GM12878 (cell line): ENCODE results near the gene MICB. TPM values are rescaled to one million over a fixed set of nuclear protein-coding genes. Genes with fewer than 3 reads are reported as not detected.

Experiments used
- ATAC-seq: fragments of 200-7000 bp; cut with Tn5 transposase; 3 replicates; pipeline ENCODE4 v1.9.1; 2020; ENCODE audit warnings: mild to moderate bottlenecking, moderate library complexity
- BruUV-seq: library from RNA; stranded (reverse); fragments of 400-500 nt; replicated peaks from 2 replicates; lab custom pipeline; 2021; lab: Mats Ljungman, UMichigan
- CTCF ChIA-PET: fragments of 300-600 bp; sonication (Branson Sonifier 250); formaldehyde crosslinking; extraction: SDS; loops from one replicate; lab custom pipeline; 2021; ENCODE audit warnings: inconsistent platforms; lab: Yijun Ruan, JAX
- POLR2A ChIA-PET: fragments of 350-600 bp; formaldehyde crosslinking; extraction: SDS; loops from one replicate; lab custom pipeline; 2021; ENCODE audit warnings: inconsistent platforms; lab: Charles Lee
- RAD21 ChIA-PET: fragments of 300-600 bp; sonication (Branson Sonifier 250); formaldehyde crosslinking; loops from one replicate; lab custom pipeline; 2023; ENCODE audit warnings: antibody characterized with exemption; ENCODE audit not compliant: unreplicated experiment; lab: Charles Lee
- SMC1A ChIA-PET: fragments of 300-600 bp; sonication (Branson Sonifier 250); formaldehyde crosslinking; loops from one replicate; lab custom pipeline; 2023; ENCODE audit not compliant: unreplicated experiment, uncharacterized antibody; lab: Charles Lee
- DNase-seq: peaks from one replicate; pipeline ENCODE4 v3.0.0-alpha.2; 2011; ENCODE audit warnings: low read depth, low spot score
- FAIRE-seq: peaks from 3 replicates; lab custom pipeline; 2011; peaks lifted over from hg19 to GRCh38; lab: Jason Lieb, UNC
- H2AFZ ChIP-seq: 2 replicates; pipeline ENCODE4 v1.6.0; 2011; ENCODE audit warnings: low read depth, low read length, control low read depth; ENCODE audit not compliant: control insufficient read depth
- H3K27ac ChIP-seq: 2 replicates; pipeline ENCODE4 v1.5.1; 2011; ENCODE audit warnings: control low read depth; ENCODE audit not compliant: control insufficient read depth, insufficient read depth
- H3K27me3 ChIP-seq, 2 experiments: replicated peaks in 1 of 2; 2 replicates each; pipeline versions ENCODE4 v1.6.0 to v1.6.1; 2011; ENCODE audit warnings: low read length in 1 of 2; ENCODE audit not compliant: control insufficient read depth in 2 of 2, insufficient read depth in 2 of 2
- H3K36me3 ChIP-seq, 2 experiments: 2 replicates each; pipeline ENCODE4 v1.5.1; 2011; ENCODE audit warnings: low read length in 1 of 2; ENCODE audit not compliant: control insufficient read depth in 2 of 2, insufficient read depth in 2 of 2
- H3K4me1 ChIP-seq: 2 replicates; pipeline ENCODE4 v1.6.1; 2011; ENCODE audit warnings: mild to moderate bottlenecking, low read length, moderate library complexity, mixed read lengths; ENCODE audit not compliant: control insufficient read depth, insufficient read depth
- H3K4me2 ChIP-seq: 2 replicates; pipeline ENCODE4 v1.6.0; 2011; ENCODE audit warnings: control low read depth; ENCODE audit not compliant: control insufficient read depth, insufficient read depth
- H3K4me3 ChIP-seq: fragments of 200-600 bp; sonication (generic); 2 replicates; pipeline ENCODE4 v1.5.1; 2016
- H3K79me2 ChIP-seq: 2 replicates; pipeline ENCODE4 v1.6.0; 2011; ENCODE audit warnings: low read length; ENCODE audit not compliant: control insufficient read depth, insufficient read depth
- H3K9ac ChIP-seq: 2 replicates; pipeline ENCODE4 v1.8.0; 2011; ENCODE audit warnings: low read length, control low read depth, mixed read lengths; ENCODE audit not compliant: control insufficient read depth, insufficient read depth
- H3K9me3 ChIP-seq: replicated peaks from 3 replicates; pipeline ENCODE4 v1.5.1; 2011; ENCODE audit warnings: mild to moderate bottlenecking, low read length; ENCODE audit not compliant: control insufficient read depth, insufficient read depth
- H4K20me1 ChIP-seq: 2 replicates; pipeline ENCODE4 v1.6.0; 2011; ENCODE audit not compliant: control insufficient read depth, insufficient read depth
- BMI1 ChIP-seq: fragments of 450-650 bp; IDR thresholded peaks from 2 replicates; pipeline ENCODE4 v1.6.1; 2016; ENCODE audit warnings: mild to moderate bottlenecking, moderate library complexity, borderline replicate concordance
- BRCA1 ChIP-seq: IDR thresholded peaks from 2 replicates; pipeline ENCODE4 v1.6.1; 2011; ENCODE audit warnings: low read depth, low read length, improper control_type of control experiment
- IKZF1 ChIP-seq: fragments of 450-650 bp; conservative IDR thresholded peaks from 2 replicates; pipeline ENCODE4 v1.6.1; 2017; ENCODE audit warnings: antibody characterized with exemption, mild to moderate bottlenecking
- JUND ChIP-seq: IDR thresholded peaks from 2 replicates; pipeline ENCODE4 v1.6.1; 2012; ENCODE audit warnings: low read depth, mild to moderate bottlenecking, low read length, improper control_type of control experiment, moderate library complexity
- NR2C1 ChIP-seq: fragments of 450-650 bp; IDR thresholded peaks from 2 replicates; pipeline ENCODE4 v1.6.1; 2017; ENCODE audit warnings: antibody characterized with exemption, mild to moderate bottlenecking, moderate library complexity
- ZNF207 ChIP-seq: fragments of 450-650 bp; IDR thresholded peaks from 2 replicates; pipeline ENCODE4 v1.6.1; 2014; ENCODE audit warnings: antibody characterized with exemption, mild to moderate bottlenecking, borderline replicate concordance
- ZNF622 ChIP-seq: fragments of 450-650 bp; IDR thresholded peaks from 2 replicates; pipeline ENCODE4 v1.6.1; 2017; ENCODE audit warnings: mild to moderate bottlenecking, inconsistent platforms
- WGBS: methylation state at CpG from one replicate; pipeline ENCODE4 v1.1.6; 2016; ENCODE audit warnings: low lambda C conversion rate; ENCODE audit not compliant: insufficient replicate concordance, insufficient coverage; ENCODE audit errors: missing lambda C conversion rate; 5-methylcytosine and 5-hydroxymethylcytosine counted together
- in situ Hi-C: fragments of 300-500 bp; cut with MboI; formaldehyde crosslinking; loops from 9 replicates; pipeline ENCODE4 v1.14.3; 2018; ENCODE audit warnings: mixed read lengths
- intact Hi-C: fragments of 100-400 bp; cut with micrococcal nuclease; formaldehyde crosslinking; loops from one replicate; pipeline ENCODE4 v1.14.2; 2022; ENCODE audit not compliant: unreplicated experiment
- polyA plus RNA-seq, 11 experiments: library from polyadenylated mRNA; depleted of rRNA in 4 of 11; unstranded in 6 of 11; stranded (reverse) in 5 of 11; fragments of >200 nt; fragmentation: Nextera tagmentation in 4 of 11; fragmentation: Illumina TruSeq in 1 of 11; extraction: Ambion mirVana in 4 of 11; extraction: Trizol in 1 of 11; gene quantifications; 1 replicate in 1 of 11; 2 replicates in 10 of 11; pipeline versions ENCODE4 v1.2.1 to v1.2.3, GENCODE V29; 2011 to 2016; ENCODE audit warnings: inconsistent platforms in 2 of 11, missing spikeins in 2 of 11, low read depth in 1 of 11
- total RNA-seq, 4 experiments: library from RNA; depleted of rRNA in 3 of 4; stranded (reverse); fragments of >200 nt in 3 of 4; fragmentation: Illumina TruSeq in 1 of 4; extraction: Trizol in 1 of 4; gene quantifications; 2 replicates each; pipeline versions ENCODE4 v1.2.1 to v1.2.3, GENCODE V29; 2013 to 2021
- TF ChIP-seq, protein P1 (sequence below): fragments of 450-650 bp; IDR thresholded peaks from 2 replicates; pipeline ENCODE4 v1.6.1; 2016; ENCODE audit warnings: mild to moderate bottlenecking

The MICB gene
- total and polyA plus RNA-seq, 10 of the 15 experiments (the other 5 are each of a cell fraction or from before 2014, with no cell fraction given): 9.0 to 37.1 (median 17.8) TPM

DNA sequence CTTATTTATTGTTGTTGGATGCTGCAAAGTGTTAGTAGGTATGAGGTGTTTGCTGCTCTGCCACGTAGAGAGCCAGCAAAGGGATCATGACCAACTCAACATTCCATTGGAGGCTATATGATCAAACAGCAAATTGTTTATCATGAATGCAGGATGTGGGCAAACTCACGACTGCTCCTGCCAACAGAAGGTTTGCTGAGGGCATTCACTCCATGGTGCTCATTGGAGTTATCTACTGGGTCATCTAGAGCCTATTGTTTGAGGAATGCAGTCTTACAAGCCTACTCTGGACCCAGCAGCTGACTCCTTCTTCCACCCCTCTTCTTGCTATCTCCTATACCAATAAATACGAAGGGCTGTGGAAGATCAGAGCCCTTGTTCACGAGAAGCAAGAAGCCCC, 12.1 kb downstream of the MICB start:
- Histone ChIP-seq H3K4me2 (no peak overlapping the region), H3K79me2 (peaks cover 6% of the 10 kb centered on the region), H3K4me3 (no peak overlapping the region), H2AFZ (no peak overlapping the region), H3K9me3 (no peaks in the 10 kb centered on the region), H3K27me3 (no peaks in the 10 kb centered on the region), H3K9ac (no peak overlapping the region), H3K36me3 (peaks cover 35 to 47% of the 10 kb centered on the region in 2 experiments), H4K20me1 (no peaks in the 10 kb centered on the region), H3K4me1 (no peaks in the 10 kb centered on the region), H3K27ac (no peak overlapping the region)
- DNase-seq: no peak
- ChIA-PET POLR2A (no interaction called here), SMC1A (no interaction called here), RAD21 (no interaction called here), CTCF (no interaction called here)
- FAIRE-seq: no peak
- BruUV-seq: TSS peak; percentile 27
- in situ Hi-C loops (no loop called here), intact Hi-C loops (no loop called here)
- no peak for TF ChIP-seq ZNF622
- TF ChIP-seq NR2C1: no peak
- TF ChIP-seq BMI1: no peak
- TF ChIP-seq, protein P1, sequence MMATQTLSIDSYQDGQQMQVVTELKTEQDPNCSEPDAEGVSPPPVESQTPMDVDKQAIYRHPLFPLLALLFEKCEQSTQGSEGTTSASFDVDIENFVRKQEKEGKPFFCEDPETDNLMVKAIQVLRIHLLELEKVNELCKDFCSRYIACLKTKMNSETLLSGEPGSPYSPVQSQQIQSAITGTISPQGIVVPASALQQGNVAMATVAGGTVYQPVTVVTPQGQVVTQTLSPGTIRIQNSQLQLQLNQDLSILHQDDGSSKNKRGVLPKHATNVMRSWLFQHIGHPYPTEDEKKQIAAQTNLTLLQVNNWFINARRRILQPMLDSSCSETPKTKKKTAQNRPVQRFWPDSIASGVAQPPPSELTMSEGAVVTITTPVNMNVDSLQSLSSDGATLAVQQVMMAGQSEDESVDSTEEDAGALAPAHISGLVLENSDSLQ: no peak
- TF ChIP-seq IKZF1: no peak
- no peak for TF ChIP-seq BRCA1
- no peak for TF ChIP-seq JUND
- TF ChIP-seq ZNF207: no peak
- ATAC-seq: no peak
- 75% methylated on average over 4 of the region's 4 CpGs for WGBS
